Activated T-helper 2 cell treated with anti-CD3 and anti-CD28 coated beads, Interferon-gamma antibody, Interleukin-2, Interleukin-4, amounts not matched to agents 10 μg/mL and 5 μg/mL and 100 μg/mL, durations not matched to agents 14 hours and 24 hours and 36 hours (primary cell): Measurements from ENCODE around the gene SPIRE2. TPM values are rescaled to one million over a fixed set of nuclear protein-coding genes. Genes with fewer than 3 reads are reported as not detected.

Source experiments
- DNase-seq: peaks from one replicate; pipeline ENCODE4 v3.0.0; 2021; ENCODE audit warnings: low spot score
- H3K27ac Mint-ChIP-seq: one replicate; pipeline ENCODE4 v1.8.0; 2021; ENCODE audit warnings: mixed read lengths
- H3K27me3 Mint-ChIP-seq: one replicate; pipeline ENCODE4 v1.8.0; 2021; ENCODE audit warnings: low read depth, mixed read lengths
- H3K36me3 Mint-ChIP-seq: one replicate; pipeline ENCODE4 v1.8.0; 2021; ENCODE audit warnings: low read depth, mixed read lengths
- H3K4me1 Mint-ChIP-seq: one replicate; pipeline ENCODE4 v1.8.0; 2021; ENCODE audit warnings: low read depth, mixed read lengths
- H3K4me3 Mint-ChIP-seq: one replicate; pipeline ENCODE4 v1.8.0; 2021; ENCODE audit warnings: low read depth, mild to moderate bottlenecking, moderate library complexity, mixed read lengths
- H3K9me3 Mint-ChIP-seq: one replicate; pipeline ENCODE4 v1.8.0; 2021; ENCODE audit warnings: mixed read lengths
- intact Hi-C: fragments of 100-400 bp; cut with micrococcal nuclease; formaldehyde crosslinking; loops from one replicate; pipeline ENCODE4 v1.15.1; 2023
- total RNA-seq: library from RNA; stranded (reverse); gene quantifications from 2 replicates; pipeline ENCODE4 v1.2.3, GENCODE V29; 2022

Gene SPIRE2
- total RNA-seq, 1 donor from 2014 or later = 1.9 TPM

GRCh38 chr16:89890886-89891657, 62.8 kb downstream of the SPIRE2 start:
- Mint-ChIP-seq H3K4me1 (peaks cover 4% of the 10 kb centered on the region), H3K27me3 (no peaks in the 10 kb centered on the region), H3K9me3 (no peaks in the 10 kb centered on the region), H3K27ac (no peak overlapping the region), H3K4me3 (no peak overlapping the region), H3K36me3 (peaks cover 52% of the 10 kb centered on the region)
- intact Hi-C loops = no loop called here
- DNase-seq = no peak

DNA sequence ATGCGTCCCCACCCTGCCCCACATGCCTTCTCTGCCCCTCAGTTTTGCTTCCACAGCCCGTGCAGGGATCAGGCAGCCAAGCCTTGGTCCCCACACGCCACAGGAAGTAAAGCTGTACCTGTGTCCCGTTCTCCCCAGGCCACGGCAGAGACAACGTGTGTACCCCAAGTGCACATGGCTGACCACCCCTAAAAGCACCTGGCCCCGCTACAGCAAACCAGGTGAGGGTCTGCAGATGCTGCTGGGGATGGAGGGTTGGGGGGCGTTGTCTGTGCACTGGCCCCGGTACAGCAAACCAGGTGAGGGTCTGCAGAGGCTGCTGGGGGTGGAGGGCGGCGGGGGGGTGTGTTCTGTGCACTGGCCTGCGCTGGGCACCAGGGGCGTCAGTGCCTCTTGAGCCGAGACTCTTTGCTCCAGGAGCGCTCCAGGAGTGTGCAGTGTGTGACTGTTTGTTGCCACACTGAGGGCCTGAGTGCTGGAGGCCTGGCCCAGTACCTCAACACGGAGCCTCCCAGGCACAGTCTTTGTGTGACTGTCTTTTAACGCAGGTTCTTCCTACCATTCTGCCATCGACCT, 63.9 kb downstream of the SPIRE2 start:
- H3K36me3 Mint-ChIP-seq = peaks cover 47% of the 10 kb centered on the region
- DNase-seq = no peak
- H3K9me3 Mint-ChIP-seq = no peaks in the 10 kb centered on the region
- H3K4me3 Mint-ChIP-seq = no peak overlapping the region
- intact Hi-C loops = no loop called here
- no peaks in the 10 kb centered on the region for H3K27me3 Mint-ChIP-seq
- H3K27ac Mint-ChIP-seq = no peak overlapping the region
- H3K4me1 Mint-ChIP-seq = peaks cover 4% of the 10 kb centered on the region

GRCh38 chr16:89892635-89893034, 64.4 kb downstream of the SPIRE2 start:
- no peak overlapping the region for H3K4me3 Mint-ChIP-seq
- no peaks in the 10 kb centered on the region for H3K9me3 Mint-ChIP-seq
- H3K27ac Mint-ChIP-seq = no peak overlapping the region
- intact Hi-C loops = no loop called here
- H3K36me3 Mint-ChIP-seq = peaks cover 46% of the 10 kb centered on the region
- no peaks in the 10 kb centered on the region for H3K27me3 Mint-ChIP-seq
- peaks cover 4% of the 10 kb centered on the region for H3K4me1 Mint-ChIP-seq
- DNase-seq = no peak

- Mint-ChIP-seq H3K27me3 (no peaks in the 10 kb centered on the region), H3K9me3 (no peaks in the 10 kb centered on the region), H3K4me3 (no peak overlapping the region), H3K36me3 (peaks cover 47% of the 10 kb centered on the region), H3K4me1 (peaks cover 4% of the 10 kb centered on the region), H3K27ac (no peak overlapping the region)
- no peak for DNase-seq
- intact Hi-C loops = no loop called here
These were observed 65.6 kb downstream of the SPIRE2 start for GRCh38 chr16:89893642-89894548.

DNA sequence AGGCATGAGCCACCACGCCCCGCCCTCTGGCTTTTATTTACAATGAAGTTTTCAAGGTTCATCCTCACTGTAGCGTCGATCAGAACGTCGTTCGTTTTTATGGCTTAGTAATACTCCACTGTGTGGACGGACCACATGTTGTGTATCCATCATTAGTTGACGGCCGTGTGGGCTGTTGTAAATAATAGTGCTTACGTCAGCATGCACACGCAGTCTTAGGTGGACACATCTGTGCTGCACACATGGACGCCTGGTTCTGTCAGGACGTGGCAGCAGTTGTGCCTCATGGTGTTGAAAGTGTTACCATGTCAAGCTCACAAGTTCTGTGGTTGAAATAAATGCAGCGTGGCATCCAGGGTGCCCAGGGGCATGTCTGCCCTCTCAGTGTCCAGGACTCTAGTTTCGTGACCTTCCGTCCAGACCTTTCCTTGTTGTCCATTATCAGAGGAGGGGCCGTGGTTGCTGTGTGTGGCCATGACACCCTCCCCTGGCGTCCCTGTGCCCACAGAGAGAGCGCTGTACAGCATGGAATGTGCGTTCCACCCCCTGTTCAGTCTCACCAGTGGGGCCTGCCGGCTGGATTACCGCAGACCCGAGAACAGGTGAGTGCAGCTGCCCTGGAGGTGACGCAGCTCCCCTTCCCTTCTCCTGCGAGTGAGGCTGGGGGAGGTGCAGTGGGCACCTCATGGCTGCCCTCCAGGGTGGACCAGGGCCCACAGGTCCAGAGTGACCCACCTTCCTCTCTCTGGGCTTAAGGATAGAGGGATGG, 67.4 kb downstream of the SPIRE2 start:
- Mint-ChIP-seq H3K9me3 (no peaks in the 10 kb centered on the region), H3K4me1 (no peaks in the 10 kb centered on the region), H3K4me3 (no peak overlapping the region), H3K27me3 (no peaks in the 10 kb centered on the region), H3K27ac (no peak overlapping the region), H3K36me3 (peaks cover 54% of the 10 kb centered on the region)
- no peak for DNase-seq
- intact Hi-C loops = no loop called here

GRCh38 chr16:89897204-89897603, 68.9 kb downstream of the SPIRE2 start:
- intact Hi-C loops = no loop called here
- Mint-ChIP-seq H3K9me3 (no peaks in the 10 kb centered on the region), H3K27ac (no peak overlapping the region), H3K4me1 (no peaks in the 10 kb centered on the region), H3K4me3 (no peak overlapping the region), H3K36me3 (peaks cover 47% of the 10 kb centered on the region), H3K27me3 (no peaks in the 10 kb centered on the region)
- DNase-seq = no peak

- peaks cover 41% of the 10 kb centered on the region for H3K36me3 Mint-ChIP-seq
- no peaks in the 10 kb centered on the region for H3K9me3 Mint-ChIP-seq
These were observed 70.1 kb downstream of the SPIRE2 start for GRCh38 chr16:89898201-89898967.

GRCh38 chr16:89899879-89900481, 71.7 kb downstream of the SPIRE2 start:
- H3K27me3 Mint-ChIP-seq = no peaks in the 10 kb centered on the region
- no peaks in the 10 kb centered on the region for H3K9me3 Mint-ChIP-seq
- H3K27ac Mint-ChIP-seq = no peak overlapping the region
- no peak overlapping the region for H3K4me3 Mint-ChIP-seq
- H3K36me3 Mint-ChIP-seq = peaks cover 45% of the 10 kb centered on the region
- intact Hi-C loops = no loop called here
- no peak for DNase-seq
- H3K4me1 Mint-ChIP-seq = no peaks in the 10 kb centered on the region

More at GRCh38 chr16:89898201-89898967, 70.1 kb downstream of the SPIRE2 start:
- no peak overlapping the region for H3K4me3 Mint-ChIP-seq
- no peaks in the 10 kb centered on the region for H3K4me1 Mint-ChIP-seq
- intact Hi-C loops = no loop called here
- H3K27ac Mint-ChIP-seq = no peak overlapping the region
- DNase-seq = no peak
- H3K27me3 Mint-ChIP-seq = no peaks in the 10 kb centered on the region

DNA sequence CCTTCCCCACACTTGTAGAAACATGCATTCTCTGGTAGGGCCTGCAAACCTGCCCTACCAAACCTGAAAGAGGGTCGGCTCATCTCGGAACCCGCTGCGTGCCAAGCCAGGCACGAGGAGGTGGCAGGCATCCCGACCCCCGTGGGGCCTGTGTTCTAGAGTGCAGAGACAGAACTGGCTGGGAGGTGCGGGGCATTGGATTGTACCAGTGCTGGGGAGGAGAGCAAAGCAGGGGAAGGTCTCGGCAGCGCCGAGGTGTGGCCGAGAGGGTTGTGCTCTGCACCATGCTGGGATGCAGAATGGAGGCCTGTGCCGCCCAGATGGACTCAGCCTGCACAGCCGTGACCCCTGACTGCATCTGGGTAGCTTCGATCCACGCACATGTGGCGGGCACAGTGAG, 72.6 kb downstream of the SPIRE2 start:
- no peaks in the 10 kb centered on the region for H3K4me1 Mint-ChIP-seq
- intact Hi-C loops = no loop called here
- H3K4me3 Mint-ChIP-seq = no peak overlapping the region
- no peak overlapping the region for H3K27ac Mint-ChIP-seq
- no peaks in the 10 kb centered on the region for H3K9me3 Mint-ChIP-seq
- H3K27me3 Mint-ChIP-seq = no peaks in the 10 kb centered on the region
- no peak for DNase-seq
- H3K36me3 Mint-ChIP-seq = peaks cover 47% of the 10 kb centered on the region

- H3K4me3 Mint-ChIP-seq = no peak overlapping the region
- no peaks in the 10 kb centered on the region for H3K27me3 Mint-ChIP-seq
- H3K4me1 Mint-ChIP-seq = no peaks in the 10 kb centered on the region
- H3K36me3 Mint-ChIP-seq = peaks cover 55% of the 10 kb centered on the region
- no peaks in the 10 kb centered on the region for H3K9me3 Mint-ChIP-seq
- DNase-seq = no peak
- no peak overlapping the region for H3K27ac Mint-ChIP-seq
- intact Hi-C loops = no loop called here
These were observed 74.7 kb downstream of the SPIRE2 start for GRCh38 chr16:89902980-89903379.

- no peak for DNase-seq
- H3K27me3 Mint-ChIP-seq = no peaks in the 10 kb centered on the region
These were observed 75.7 kb downstream of the SPIRE2 start for GRCh38 chr16:89903908-89904515.

More at GRCh38 chr16:89903908-89904515, 75.7 kb downstream of the SPIRE2 start:
- H3K36me3 Mint-ChIP-seq = peaks cover 53% of the 10 kb centered on the region
- intact Hi-C loops = no loop called here
- H3K9me3 Mint-ChIP-seq = no peaks in the 10 kb centered on the region
- H3K4me3 Mint-ChIP-seq = no peak overlapping the region
- H3K4me1 Mint-ChIP-seq = no peaks in the 10 kb centered on the region
- no peak overlapping the region for H3K27ac Mint-ChIP-seq
